Measurements from ENCODE around the gene GMDS. TPM values are rescaled to one million over a fixed set of nuclear protein-coding genes. Genes with fewer than 3 reads are reported as not detected.

Gene GMDS
- polyA plus RNA-seq, 1 of the 3 experiments (the other 2 are of a cell fraction), result 12.3 TPM

DNA sequence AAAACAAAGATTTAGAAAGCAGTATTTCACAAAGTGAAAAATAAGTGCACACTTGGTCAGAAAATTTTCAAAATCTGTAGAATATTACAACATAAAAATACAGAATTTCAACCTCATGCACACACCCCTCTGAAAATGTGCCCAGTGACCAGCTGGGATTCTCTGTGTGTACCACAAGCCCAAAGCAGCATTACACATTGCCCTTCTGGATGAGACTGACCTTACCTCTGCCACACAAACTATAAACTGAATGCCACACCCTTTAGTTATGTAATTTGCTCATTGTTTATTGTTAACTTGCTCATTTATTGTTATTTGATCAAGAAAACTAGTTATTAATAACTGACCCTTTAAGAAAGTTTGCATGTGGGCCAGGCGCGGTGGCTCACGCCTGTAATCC lies 332.7 kb downstream of the GMDS start (continued):
- no peak for TF ChIP-seq RCOR1 (IDR thresholded peaks at IDR 0.05; ENCODE audit: low read length)

DNA sequence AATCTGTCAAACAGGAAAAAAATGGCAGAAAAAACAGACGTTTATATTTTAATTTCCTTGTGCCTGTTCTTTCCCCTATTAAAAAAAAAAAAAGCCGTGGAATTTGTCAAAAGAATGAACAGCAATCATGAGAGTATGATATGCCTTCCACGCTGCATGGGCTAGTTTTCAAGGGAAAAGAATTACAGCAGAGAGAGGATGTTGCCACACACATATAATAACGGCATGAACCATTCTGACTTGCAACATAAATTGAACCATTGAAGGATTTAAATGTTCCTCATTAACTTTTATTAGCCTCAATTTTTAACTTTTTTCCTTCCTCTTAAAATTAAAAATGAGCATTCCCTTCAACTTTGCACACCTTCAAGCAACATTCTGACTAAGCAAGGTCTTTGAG lies 333.9 kb downstream of the GMDS start:
- Histone ChIP-seq H3K4me2 (no peak overlapping the region; the same call in 1 of the 2 replicates), H3K9ac (no peak overlapping the region), H3K9me2 (no peaks in the 10 kb centered on the region), H3F3A (replicated peaks; ENCODE audit: insufficient read depth) (peaks cover 3% of the 10 kb centered on the region), H3K4me3 (ENCODE audit: low read depth in 2 of 2, low read length in 1 of 2) (no peak overlapping the region), H3K27ac (ENCODE audit: low read depth in 2 of 2, low read length in 1 of 2) (peak overlapping the region in 1 of 2 experiments; percentile 50; a peak in 2 of 4 replicates), H3K36me3 (replicated peaks in 1 of 2; ENCODE audit: control insufficient read depth in 1 of 2, insufficient read depth in 2 of 2, low read length in 1 of 2) (no peaks in the 10 kb centered on the region), H3K9me3 (no peaks in the 10 kb centered on the region), H3K27me3 (ENCODE audit: insufficient read depth) (no peaks in the 10 kb centered on the region), H2AFZ (ENCODE audit: low read depth) (no peak overlapping the region), H3K79me2 (ENCODE audit: insufficient read depth) (no peaks in the 10 kb centered on the region), H3K4me1 (ENCODE audit: control insufficient read depth in 1 of 2, insufficient read depth in 2 of 2, low read depth in 1 of 2, low read length in 1 of 2) (peaks cover 9 to 20% of the 10 kb centered on the region in 2 experiments), H4K20me1 (ENCODE audit: insufficient read depth) (no peaks in the 10 kb centered on the region)
- CTCF ChIA-PET, result no interaction called here
- TF ChIP-seq SMC3 (IDR thresholded peaks at IDR 0.05; ENCODE audit: low read depth, low read length), result no peak
- no peak for TF ChIP-seq TCF12 (IDR thresholded peaks at IDR 0.05)
- TF ChIP-seq, protein P1, sequence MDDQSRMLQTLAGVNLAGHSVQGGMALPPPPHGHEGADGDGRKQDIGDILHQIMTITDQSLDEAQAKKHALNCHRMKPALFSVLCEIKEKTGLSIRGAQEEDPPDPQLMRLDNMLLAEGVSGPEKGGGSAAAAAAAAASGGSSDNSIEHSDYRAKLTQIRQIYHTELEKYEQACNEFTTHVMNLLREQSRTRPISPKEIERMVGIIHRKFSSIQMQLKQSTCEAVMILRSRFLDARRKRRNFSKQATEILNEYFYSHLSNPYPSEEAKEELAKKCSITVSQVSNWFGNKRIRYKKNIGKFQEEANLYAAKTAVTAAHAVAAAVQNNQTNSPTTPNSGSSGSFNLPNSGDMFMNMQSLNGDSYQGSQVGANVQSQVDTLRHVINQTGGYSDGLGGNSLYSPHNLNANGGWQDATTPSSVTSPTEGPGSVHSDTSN (IDR thresholded peaks at IDR 0.05), result no peak
- TF ChIP-seq TEAD4 (IDR thresholded peaks at IDR 0.05; ENCODE audit: borderline replicate concordance, insufficient read depth), result no peak
- no peak for TF ChIP-seq RCOR1 (IDR thresholded peaks at IDR 0.05; ENCODE audit: low read length)
- TF ChIP-seq TAF1 (IDR thresholded peaks at IDR 0.05; ENCODE audit: borderline replicate concordance, low read depth, low read length), result no peak
- TF ChIP-seq GABPA (IDR thresholded peaks at IDR 0.05; ENCODE audit: low read depth), result no peak
- TF ChIP-seq, protein P2, sequence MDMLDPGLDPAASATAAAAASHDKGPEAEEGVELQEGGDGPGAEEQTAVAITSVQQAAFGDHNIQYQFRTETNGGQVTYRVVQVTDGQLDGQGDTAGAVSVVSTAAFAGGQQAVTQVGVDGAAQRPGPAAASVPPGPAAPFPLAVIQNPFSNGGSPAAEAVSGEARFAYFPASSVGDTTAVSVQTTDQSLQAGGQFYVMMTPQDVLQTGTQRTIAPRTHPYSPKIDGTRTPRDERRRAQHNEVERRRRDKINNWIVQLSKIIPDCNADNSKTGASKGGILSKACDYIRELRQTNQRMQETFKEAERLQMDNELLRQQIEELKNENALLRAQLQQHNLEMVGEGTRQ (IDR thresholded peaks at IDR 0.05; ENCODE audit: borderline replicate concordance, low read depth, low read length), result no peak
- DNase-seq, result no peak
- 86% methylated on average over 4 of the region's 4 CpGs for WGBS (ENCODE audit: low lambda C conversion rate)
- POLR2A ChIA-PET, result no interaction called here

DNA sequence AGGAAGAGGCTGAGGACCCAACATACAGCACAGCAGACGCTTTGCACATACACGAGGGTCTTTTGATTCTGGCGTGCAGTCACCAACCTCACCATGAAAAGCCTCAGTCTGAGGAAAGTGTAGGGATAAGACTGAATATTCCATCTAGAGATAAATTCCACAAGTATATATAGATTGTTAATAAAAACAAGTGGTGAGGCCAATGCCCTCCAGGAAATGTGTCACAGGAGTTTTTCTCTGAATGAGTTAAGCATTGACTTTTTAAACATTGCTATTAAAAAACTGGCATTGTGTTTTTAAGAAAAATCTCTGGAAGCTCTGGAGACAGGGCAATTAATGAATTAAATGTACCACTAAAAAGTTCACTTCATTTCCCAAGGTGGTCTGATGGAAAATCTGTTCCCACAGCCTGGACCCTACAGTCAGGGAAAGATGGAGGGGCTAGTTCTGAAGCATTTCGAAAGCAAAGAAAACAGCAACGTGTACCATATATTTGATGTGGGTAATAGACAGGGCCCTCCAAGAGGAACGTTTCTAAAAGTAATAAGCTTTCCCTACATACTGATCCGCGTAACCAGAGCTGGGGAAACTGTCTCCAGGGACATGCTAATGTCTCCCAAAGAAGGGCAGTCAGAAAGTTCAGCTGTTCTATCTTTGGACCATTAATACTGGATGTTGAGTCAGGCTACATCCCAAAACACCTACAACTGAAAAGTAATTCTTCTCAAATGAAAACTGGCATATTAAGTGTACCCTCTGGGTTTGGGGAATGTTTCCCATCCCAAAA lies 334.6 kb downstream of the GMDS start:
- peaks cover 10 to 16% of the 10 kb centered on the region in 2 experiments; a peak in 3 of 4 replicates for H3K4me1 ChIP-seq (ENCODE audit: control insufficient read depth in 1 of 2, insufficient read depth in 2 of 2, low read depth in 1 of 2, low read length in 1 of 2)
- DNase-seq, result no peak
- CTCF ChIA-PET, result no interaction called here
- H3K9me2 ChIP-seq, result no peaks in the 10 kb centered on the region
- H2AFZ ChIP-seq (ENCODE audit: low read depth), result peak overlapping the region; percentile 47; the same call in 1 of the 2 replicates
- no peaks in the 10 kb centered on the region for H3K9me3 ChIP-seq
- H3K79me2 ChIP-seq (ENCODE audit: insufficient read depth), result no peaks in the 10 kb centered on the region
- H3K27ac ChIP-seq (ENCODE audit: low read depth in 2 of 2, low read length in 1 of 2), result peak overlapping the region in 1 of 2 experiments; percentile 50; a peak in 2 of 4 replicates
- POLR2A ChIA-PET, result no interaction called here
- TF ChIP-seq, protein P1 (IDR thresholded peaks at IDR 0.05), result no peak
- TF ChIP-seq, protein P3, sequence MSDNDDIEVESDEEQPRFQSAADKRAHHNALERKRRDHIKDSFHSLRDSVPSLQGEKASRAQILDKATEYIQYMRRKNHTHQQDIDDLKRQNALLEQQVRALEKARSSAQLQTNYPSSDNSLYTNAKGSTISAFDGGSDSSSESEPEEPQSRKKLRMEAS (IDR thresholded peaks at IDR 0.05; ENCODE audit: low read depth), result no peak
- TF ChIP-seq FOXM1 (IDR thresholded peaks at IDR 0.05; ENCODE audit: low read depth) (no peak), RCOR1 (IDR thresholded peaks at IDR 0.05; ENCODE audit: low read length) (no peak), SMC3 (IDR thresholded peaks at IDR 0.05; ENCODE audit: low read depth, low read length) (no peak), POLR2AphosphoS5 (IDR thresholded peaks at IDR 0.05; ENCODE audit: low read depth, low read length) (no peak), GABPA (IDR thresholded peaks at IDR 0.05; ENCODE audit: low read depth) (no peak), NFIC (IDR thresholded peaks at IDR 0.05; ENCODE audit: borderline replicate concordance) (no peak), RFX5 (IDR thresholded peaks at IDR 0.05; ENCODE audit: low read length) (no peak), GATA2 (CRISPR knock-in tag; IDR thresholded peaks at IDR 0.05) (no peak), SIN3A (IDR thresholded peaks at IDR 0.05; ENCODE audit: borderline replicate concordance, low read depth, low read length) (no peak)
- TF ChIP-seq, protein P4, sequence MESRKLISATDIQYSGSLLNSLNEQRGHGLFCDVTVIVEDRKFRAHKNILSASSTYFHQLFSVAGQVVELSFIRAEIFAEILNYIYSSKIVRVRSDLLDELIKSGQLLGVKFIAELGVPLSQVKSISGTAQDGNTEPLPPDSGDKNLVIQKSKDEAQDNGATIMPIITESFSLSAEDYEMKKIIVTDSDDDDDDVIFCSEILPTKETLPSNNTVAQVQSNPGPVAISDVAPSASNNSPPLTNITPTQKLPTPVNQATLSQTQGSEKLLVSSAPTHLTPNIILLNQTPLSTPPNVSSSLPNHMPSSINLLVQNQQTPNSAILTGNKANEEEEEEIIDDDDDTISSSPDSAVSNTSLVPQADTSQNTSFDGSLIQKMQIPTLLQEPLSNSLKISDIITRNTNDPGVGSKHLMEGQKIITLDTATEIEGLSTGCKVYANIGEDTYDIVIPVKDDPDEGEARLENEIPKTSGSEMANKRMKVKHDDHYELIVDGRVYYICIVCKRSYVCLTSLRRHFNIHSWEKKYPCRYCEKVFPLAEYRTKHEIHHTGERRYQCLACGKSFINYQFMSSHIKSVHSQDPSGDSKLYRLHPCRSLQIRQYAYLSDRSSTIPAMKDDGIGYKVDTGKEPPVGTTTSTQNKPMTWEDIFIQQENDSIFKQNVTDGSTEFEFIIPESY (IDR thresholded peaks at IDR 0.05; ENCODE audit: borderline replicate concordance, low read depth), result no peak
- H3K4me3 ChIP-seq (ENCODE audit: low read depth in 2 of 2, low read length in 1 of 2), result no peak overlapping the region
- peak overlapping the region; percentile 49; the same call in 1 of the 2 replicates for H3K4me2 ChIP-seq
- H3F3A ChIP-seq (replicated peaks; ENCODE audit: insufficient read depth), result peaks cover 3% of the 10 kb centered on the region
- WGBS (ENCODE audit: low lambda C conversion rate), result 94% methylated on average over 8 of the region's 8 CpGs
- no peaks in the 10 kb centered on the region for H3K27me3 ChIP-seq (ENCODE audit: insufficient read depth)
- H4K20me1 ChIP-seq (ENCODE audit: insufficient read depth), result no peaks in the 10 kb centered on the region
- H3K36me3 ChIP-seq (replicated peaks in 1 of 2; ENCODE audit: control insufficient read depth in 1 of 2, insufficient read depth in 2 of 2, low read length in 1 of 2), result no peaks in the 10 kb centered on the region
- peak overlapping the region; percentile 31; the same call in 1 of the 2 replicates for H3K9ac ChIP-seq

Measured in SK-N-SH (cell line).